Thoracic aorta (tissue), 2 donors: Measurements from ENCODE around the gene OR2AJ1. TPM values are rescaled to one million over a fixed set of nuclear protein-coding genes. Genes with fewer than 3 reads are reported as not detected.
A peak's percentile ranks its signal among the peaks of the same experiment; 100 is the strongest.

Experiments
- ATAC-seq: fragments of 150-250 bp; one replicate; pipeline ENCODE4 v1.8.0; 2017; ENCODE audit warnings: low read depth; ENCODE audit not compliant: insufficient number of reproducible peaks, low FRiP score
- DNase-seq: peaks from one replicate; pipeline ENCODE4 v3.0.0-alpha.2; 2020; ENCODE audit warnings: low spot score
- H3K27ac ChIP-seq, 2 donors: fragments of 200-600 bp; sonication (generic); 1 replicate in 1 of 2; 2 replicates in 1 of 2; pipeline ENCODE4 v1.5.1; 2016; ENCODE audit warnings: mild to moderate bottlenecking in 2 of 2, moderate library complexity in 2 of 2
- H3K27me3 ChIP-seq: fragments of 200-600 bp; sonication (generic); replicated peaks from 2 replicates; pipeline ENCODE4 v1.6.0; 2016; ENCODE audit warnings: mild to moderate bottlenecking; ENCODE audit not compliant: insufficient read depth
- H3K36me3 ChIP-seq: fragments of 200-600 bp; sonication (generic); one replicate; pipeline ENCODE4 v1.5.1; 2016
- H3K4me1 ChIP-seq, 2 donors: fragments of 200-600 bp; sonication (generic); 1 replicate in 1 of 2; 2 replicates in 1 of 2; pipeline versions ENCODE4 v1.5.1 to v1.6.0; 2016; ENCODE audit warnings: low read depth in 2 of 2, mild to moderate bottlenecking in 1 of 2; ENCODE audit not compliant: control insufficient read depth in 1 of 2
- H3K4me3 ChIP-seq: fragments of 200-600 bp; sonication (generic); 2 replicates; pipeline ENCODE4 v1.5.1; 2016; ENCODE audit warnings: mild to moderate bottlenecking
- H3K9me3 ChIP-seq: fragments of 200-600 bp; sonication (generic); 2 replicates; pipeline ENCODE4 v1.5.1; 2016
- total RNA-seq, 2 donors: library from RNA; depleted of rRNA; stranded (reverse); fragments of >200 nt; gene quantifications; one replicate each; pipeline versions ENCODE4 v1.1.0 to v1.2.3, GENCODE V29; 2016
- TF ChIP-seq, protein P1 (sequence below): fragments of 200-600 bp; sonication (generic); IDR thresholded peaks from one replicate; pipeline ENCODE4 v1.5.1; 2019; ENCODE audit warnings: antibody characterized with exemption

The OR2AJ1 gene
- total RNA-seq, 2 donors from 2014 or later, result not detected

DNA sequence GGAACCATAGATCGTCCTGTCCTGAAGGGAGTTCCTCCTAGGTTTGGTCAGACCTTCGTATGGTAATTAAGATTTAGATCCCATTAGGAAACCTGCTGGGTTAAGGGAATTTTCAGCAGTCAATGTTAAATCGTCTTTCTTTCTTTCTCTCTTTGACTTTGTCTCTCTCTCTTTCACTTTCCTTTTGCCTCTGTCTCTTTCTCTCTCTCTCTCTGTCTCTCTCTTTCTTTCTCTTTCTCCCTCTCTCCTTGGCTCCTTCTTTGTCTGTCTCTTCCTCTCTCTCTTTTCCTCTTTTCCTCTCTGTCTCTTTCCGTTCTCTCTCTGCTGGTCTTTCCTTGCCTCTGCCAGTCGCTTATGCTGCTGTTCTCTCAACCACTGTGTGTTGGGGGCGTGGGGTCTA lies 20.6 kb upstream of the OR2AJ1 start:
- DNase-seq (no peak), ATAC-seq (no peak)
- TF ChIP-seq, protein P1, sequence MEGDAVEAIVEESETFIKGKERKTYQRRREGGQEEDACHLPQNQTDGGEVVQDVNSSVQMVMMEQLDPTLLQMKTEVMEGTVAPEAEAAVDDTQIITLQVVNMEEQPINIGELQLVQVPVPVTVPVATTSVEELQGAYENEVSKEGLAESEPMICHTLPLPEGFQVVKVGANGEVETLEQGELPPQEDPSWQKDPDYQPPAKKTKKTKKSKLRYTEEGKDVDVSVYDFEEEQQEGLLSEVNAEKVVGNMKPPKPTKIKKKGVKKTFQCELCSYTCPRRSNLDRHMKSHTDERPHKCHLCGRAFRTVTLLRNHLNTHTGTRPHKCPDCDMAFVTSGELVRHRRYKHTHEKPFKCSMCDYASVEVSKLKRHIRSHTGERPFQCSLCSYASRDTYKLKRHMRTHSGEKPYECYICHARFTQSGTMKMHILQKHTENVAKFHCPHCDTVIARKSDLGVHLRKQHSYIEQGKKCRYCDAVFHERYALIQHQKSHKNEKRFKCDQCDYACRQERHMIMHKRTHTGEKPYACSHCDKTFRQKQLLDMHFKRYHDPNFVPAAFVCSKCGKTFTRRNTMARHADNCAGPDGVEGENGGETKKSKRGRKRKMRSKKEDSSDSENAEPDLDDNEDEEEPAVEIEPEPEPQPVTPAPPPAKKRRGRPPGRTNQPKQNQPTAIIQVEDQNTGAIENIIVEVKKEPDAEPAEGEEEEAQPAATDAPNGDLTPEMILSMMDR, result no peak
- no peaks in the 10 kb centered on the region for H3K27me3 ChIP-seq
- H3K4me1 ChIP-seq, result no peaks in the 10 kb centered on the region
- H3K4me3 ChIP-seq, result no peak overlapping the region
- no peaks in the 10 kb centered on the region for H3K36me3 ChIP-seq
- no peaks in the 10 kb centered on the region for H3K9me3 ChIP-seq
- H3K27ac ChIP-seq, result no peak overlapping the region

DNA sequence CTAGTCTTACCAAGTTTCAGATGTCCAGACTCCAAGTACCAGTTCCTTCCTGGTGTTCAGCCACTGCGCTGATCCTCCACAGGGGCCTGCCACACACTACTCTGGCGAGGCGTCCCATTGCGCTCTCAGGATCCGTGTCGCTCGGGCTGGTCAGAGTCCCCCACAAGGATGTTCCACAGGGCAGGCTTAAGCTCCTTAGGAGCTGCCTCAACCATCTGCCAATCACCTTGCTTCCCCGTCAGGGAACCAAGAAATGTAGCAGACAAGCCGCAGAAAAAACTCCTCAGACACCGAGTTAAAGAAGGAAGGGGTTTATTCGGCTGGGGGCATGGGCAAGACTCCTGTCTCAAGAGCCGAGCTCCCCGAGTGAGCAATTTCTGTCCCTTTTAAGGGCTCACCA lies 19.5 kb upstream of the OR2AJ1 start:
- H3K9me3 ChIP-seq, result no peaks in the 10 kb centered on the region
- no peak overlapping the region for H3K27ac ChIP-seq
- H3K36me3 ChIP-seq, result no peaks in the 10 kb centered on the region
- H3K4me1 ChIP-seq, result no peaks in the 10 kb centered on the region
- TF ChIP-seq, protein P1, result no peak
- H3K27me3 ChIP-seq, result no peaks in the 10 kb centered on the region
- no peak overlapping the region for H3K4me3 ChIP-seq
- DNase-seq (no peak), ATAC-seq (no peak)

GRCh38 chr1:247905910-247906503 lies 18.7 kb upstream of the OR2AJ1 start:
- Histone ChIP-seq H3K4me1 (no peaks in the 10 kb centered on the region), H3K27ac (no peak overlapping the region), H3K36me3 (no peaks in the 10 kb centered on the region), H3K9me3 (no peaks in the 10 kb centered on the region), H3K27me3 (no peaks in the 10 kb centered on the region), H3K4me3 (peak overlapping the region; percentile 66)
- ATAC-seq (no peak), DNase-seq (no peak)
- TF ChIP-seq, protein P1, result no peak

DNA sequence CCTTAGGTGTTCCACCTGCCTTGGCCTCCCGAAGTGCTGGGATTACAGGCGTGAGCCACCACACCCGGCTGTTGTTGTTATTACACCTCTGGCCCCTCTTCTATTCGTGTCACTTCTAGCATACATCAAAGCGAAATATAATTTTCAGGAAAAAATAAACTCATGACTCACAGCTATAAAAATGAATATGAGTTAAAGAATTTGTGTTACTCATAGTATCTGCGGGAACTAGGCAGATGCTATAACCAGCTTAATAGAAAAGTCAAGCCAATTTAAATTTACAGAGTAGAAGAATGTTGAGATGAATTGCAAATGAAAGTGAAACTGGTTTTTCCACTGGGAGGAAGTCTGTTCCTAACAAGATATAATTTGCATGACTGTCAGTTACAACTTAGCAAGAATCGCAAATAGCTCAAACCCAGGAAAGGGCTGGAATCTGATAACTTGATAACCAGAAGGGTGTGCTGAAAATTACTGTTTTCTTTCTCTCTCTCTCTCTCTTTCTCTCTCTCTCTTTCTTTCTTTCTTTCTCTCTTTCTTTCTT lies 18.1 kb upstream of the OR2AJ1 start:
- TF ChIP-seq, protein P1, result no peak
- Histone ChIP-seq H3K4me3 (peak overlapping the region; percentile 66), H3K27me3 (no peaks in the 10 kb centered on the region), H3K4me1 (no peaks in the 10 kb centered on the region), H3K9me3 (no peaks in the 10 kb centered on the region), H3K27ac (no peak overlapping the region), H3K36me3 (no peaks in the 10 kb centered on the region)
- DNase-seq (no peak), ATAC-seq (no peak)

DNA sequence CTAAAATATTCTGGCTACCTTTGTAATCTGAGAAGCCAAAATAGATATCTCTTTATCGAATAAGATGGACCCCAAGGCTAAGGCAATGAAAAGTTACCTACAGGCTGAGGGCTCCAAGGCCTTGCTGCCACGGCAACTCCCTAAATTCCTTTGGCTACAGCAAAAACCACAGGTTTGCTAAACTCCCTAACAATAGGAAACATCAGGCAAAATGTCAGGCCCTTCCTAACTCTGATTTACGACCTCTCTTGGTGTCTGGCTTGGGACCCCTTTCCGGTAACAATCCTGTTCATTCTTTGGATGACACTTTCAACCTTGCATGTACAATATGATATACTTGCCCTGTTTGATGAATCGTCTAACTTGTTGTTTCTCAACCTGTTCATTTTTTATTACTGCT lies 15.9 kb upstream of the OR2AJ1 start:
- H3K4me3 ChIP-seq, result no peak overlapping the region
- H3K36me3 ChIP-seq, result no peaks in the 10 kb centered on the region
- TF ChIP-seq, protein P1, result no peak
- H3K9me3 ChIP-seq, result no peaks in the 10 kb centered on the region
- no peaks in the 10 kb centered on the region for H3K27me3 ChIP-seq
- DNase-seq (no peak), ATAC-seq (no peak)
- H3K27ac ChIP-seq, result no peak overlapping the region
- no peaks in the 10 kb centered on the region for H3K4me1 ChIP-seq
